ENCODE results near the gene OTOA.
"Not testable (repeated sequence)": the region's sequence is repeated elsewhere in the genome, so short reads cannot be mapped to it uniquely, and the experiment has no call there.

DNA sequence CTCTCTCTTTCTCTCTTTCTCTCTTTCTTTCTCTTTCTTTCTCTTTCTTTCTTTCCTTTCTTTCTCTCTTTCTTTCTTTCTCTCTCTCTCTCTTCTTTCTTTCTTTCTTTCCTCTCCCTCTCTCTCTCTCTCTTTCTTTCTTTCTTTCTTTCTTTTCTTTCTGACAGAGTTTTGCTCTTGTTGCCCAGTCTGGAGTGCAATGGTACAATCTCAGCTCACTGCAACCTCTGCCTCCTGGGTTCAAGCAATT, 50.5 kb downstream of the OTOA start:
- not testable (repeated sequence) for TF ChIP-seq POLR2A (IDR thresholded peaks at IDR 0.05)
- TF ChIP-seq, protein P1, sequence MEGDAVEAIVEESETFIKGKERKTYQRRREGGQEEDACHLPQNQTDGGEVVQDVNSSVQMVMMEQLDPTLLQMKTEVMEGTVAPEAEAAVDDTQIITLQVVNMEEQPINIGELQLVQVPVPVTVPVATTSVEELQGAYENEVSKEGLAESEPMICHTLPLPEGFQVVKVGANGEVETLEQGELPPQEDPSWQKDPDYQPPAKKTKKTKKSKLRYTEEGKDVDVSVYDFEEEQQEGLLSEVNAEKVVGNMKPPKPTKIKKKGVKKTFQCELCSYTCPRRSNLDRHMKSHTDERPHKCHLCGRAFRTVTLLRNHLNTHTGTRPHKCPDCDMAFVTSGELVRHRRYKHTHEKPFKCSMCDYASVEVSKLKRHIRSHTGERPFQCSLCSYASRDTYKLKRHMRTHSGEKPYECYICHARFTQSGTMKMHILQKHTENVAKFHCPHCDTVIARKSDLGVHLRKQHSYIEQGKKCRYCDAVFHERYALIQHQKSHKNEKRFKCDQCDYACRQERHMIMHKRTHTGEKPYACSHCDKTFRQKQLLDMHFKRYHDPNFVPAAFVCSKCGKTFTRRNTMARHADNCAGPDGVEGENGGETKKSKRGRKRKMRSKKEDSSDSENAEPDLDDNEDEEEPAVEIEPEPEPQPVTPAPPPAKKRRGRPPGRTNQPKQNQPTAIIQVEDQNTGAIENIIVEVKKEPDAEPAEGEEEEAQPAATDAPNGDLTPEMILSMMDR (IDR thresholded peaks at IDR 0.05): not testable (repeated sequence)
